ENCODE measurements around the gene UBP1.
A peak's percentile ranks its signal among the peaks of the same experiment; 100 is the strongest.
"Not testable (repeated sequence)": the region's sequence is repeated elsewhere in the genome, so short reads cannot be mapped to it uniquely, and the experiment has no call there.

Gene UBP1

DNA sequence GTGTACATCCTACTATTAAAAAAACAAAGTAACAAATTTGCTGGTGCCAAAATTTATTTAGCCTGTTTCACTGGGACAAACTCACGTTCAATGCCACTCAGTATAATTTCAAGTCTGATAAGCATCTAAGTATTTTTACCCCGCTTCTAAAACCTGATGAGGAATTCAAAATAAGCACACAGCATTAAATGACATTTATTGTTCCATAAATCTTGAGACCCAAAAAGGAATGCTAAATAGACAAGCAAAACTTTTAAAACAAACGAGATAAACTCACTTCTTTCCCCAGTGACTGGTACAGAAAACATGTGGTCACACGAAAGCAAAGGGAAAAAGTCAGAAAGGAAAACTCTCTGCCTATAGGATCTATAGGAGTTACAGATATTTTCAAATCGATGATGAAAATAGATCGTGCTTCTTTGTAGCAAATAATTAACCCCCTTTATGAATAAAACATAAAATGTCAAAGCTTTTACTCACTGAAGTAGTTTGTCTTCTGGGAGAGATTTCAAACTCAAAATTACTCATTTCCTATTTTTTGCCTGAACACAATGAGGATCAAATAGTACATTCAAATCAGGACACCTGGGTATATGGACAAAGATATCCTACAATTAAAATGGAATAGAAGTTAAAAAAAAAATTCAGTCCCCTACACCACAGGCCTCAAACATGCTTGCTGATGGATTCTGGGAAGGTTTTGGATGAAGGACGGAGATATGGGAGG is 51.7 kb downstream of the UBP1 start:
- no peak for DNase-seq

DNA sequence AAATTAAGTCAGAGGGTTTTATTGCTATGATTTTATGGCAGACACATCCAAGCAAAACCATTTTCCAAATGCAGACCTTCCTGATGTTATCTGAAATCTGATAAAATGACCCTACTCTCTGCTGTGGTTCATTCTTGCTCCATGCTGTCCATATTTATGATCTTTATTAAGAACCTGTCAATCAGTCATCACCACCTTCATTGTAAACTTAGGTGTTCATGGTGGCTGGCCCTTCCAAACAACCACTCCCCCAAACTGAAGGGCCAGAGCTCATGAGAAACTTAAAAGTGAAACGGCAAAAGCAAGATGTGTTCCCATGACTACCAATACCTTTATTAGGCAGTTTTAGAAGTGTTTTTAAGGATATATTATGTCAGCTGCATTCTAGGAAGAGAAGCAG is 53.6 kb downstream of the UBP1 start:
- DNase-seq = no peak

DNA sequence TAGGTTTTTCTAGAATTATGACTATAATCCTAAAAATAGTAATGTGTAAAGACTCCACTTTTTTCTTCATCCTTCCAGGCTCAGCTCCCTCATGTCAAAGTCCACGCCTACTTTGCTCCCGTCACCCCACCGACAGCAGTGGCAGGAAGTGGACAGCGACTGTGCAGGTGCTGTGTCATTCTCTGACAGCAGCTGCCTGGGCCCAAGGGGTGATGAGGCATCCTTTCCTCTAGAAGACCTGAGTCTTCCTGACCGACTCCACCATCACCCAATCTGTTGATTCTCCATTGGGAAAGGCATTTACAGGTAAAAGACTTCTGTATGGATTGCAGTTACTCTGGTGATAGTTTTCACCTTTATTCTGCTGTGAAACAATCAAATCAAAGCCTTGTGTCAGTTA is 54.8 kb downstream of the UBP1 start:
- DNase-seq = peak; percentile 18

DNA sequence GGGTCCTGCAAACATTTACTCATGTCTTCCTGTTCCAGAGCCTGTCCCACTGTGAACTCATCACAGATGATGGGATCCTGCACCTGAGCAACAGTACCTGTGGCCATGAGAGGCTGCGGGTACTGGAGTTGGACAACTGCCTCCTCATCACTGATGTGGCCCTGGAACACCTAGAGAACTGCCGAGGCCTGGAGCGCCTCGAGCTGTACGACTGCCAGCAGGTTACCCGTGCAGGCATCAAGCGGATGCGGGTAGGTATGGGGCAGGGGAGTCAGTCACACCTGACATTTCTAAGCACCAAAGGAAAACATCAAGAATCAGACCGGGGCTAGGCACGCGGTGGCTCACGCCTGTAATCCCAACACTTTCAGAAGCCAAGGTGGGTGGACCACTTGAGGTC is 56.3 kb downstream of the UBP1 start:
- DNase-seq = no peak

DNA sequence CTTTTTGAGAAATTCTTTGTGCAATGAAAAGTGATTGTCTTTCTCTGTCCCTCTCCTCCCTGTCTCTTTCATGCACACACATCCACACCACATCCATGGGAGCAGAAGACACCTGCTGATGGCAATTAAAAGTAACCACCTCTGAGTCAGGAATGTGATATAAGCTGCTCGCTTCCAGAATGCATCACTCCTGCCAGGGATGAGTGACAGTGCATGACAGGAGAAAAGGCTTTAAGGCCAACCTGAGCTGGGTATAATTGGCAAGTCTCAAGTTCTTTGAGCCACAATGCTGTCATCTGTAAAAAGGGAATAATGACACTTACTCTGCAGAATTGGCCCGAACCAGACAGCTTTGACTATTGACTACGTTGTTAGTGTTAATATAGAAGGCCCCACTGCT is 59.6 kb downstream of the UBP1 start:
- no peak for DNase-seq

DNA sequence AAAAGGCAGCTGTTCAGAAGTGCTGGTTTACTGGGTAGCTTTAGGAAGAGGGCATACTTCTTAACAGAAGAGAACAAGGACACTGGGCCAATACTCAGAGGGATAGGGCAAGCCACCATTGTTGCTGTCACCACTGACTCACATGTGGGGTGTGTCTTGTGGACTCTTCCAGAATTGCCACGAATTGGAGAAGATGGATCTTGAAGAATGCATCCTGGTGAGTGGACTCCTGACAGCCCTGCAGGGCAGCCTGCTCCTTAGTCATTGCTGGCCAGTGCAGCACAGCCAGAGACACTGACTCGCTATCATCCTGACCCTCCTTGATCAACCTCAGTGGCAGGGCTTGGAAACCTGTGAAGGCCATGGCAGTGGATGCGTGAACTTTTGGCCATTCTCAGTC is 62.3 kb downstream of the UBP1 start:
- no peak for DNase-seq

DNA sequence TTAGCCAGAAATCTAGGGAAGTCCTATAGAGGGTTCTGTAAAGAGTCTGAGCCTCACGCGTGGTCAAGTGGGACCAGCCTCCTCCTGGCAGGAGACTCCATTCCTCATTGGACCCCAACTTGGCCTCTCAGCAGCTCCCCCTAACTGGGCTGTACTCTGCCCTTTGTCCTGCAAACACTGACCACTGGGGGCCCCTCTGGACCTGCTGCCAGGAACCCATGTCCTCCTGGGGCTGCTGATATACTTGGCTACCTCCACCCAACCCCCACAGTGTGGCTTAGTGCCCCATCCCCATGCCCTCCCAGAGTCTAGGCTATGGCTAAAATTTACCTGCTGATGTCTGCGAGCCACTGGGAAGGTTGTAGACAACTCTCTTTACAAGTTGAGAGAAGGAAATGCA is 62.7 kb downstream of the UBP1 start:
- DNase-seq = no peak

DNA sequence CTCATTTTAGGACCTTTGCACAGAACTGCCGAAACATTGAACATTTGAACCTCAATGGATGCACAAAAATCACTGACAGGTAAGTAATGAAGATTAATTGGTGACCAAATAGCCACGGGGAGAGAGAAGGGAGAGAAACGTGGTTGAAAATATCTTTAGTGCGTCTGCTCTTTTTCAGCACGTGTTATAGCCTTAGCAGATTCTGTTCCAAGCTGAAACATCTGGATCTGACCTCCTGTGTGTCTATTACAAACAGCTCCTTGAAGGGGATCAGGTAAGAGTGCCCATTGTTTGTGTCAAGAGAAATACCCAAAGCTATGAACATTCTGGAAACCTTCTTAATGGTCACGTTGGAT is 67.1 kb downstream of the UBP1 start:
- no peak for DNase-seq

DNA sequence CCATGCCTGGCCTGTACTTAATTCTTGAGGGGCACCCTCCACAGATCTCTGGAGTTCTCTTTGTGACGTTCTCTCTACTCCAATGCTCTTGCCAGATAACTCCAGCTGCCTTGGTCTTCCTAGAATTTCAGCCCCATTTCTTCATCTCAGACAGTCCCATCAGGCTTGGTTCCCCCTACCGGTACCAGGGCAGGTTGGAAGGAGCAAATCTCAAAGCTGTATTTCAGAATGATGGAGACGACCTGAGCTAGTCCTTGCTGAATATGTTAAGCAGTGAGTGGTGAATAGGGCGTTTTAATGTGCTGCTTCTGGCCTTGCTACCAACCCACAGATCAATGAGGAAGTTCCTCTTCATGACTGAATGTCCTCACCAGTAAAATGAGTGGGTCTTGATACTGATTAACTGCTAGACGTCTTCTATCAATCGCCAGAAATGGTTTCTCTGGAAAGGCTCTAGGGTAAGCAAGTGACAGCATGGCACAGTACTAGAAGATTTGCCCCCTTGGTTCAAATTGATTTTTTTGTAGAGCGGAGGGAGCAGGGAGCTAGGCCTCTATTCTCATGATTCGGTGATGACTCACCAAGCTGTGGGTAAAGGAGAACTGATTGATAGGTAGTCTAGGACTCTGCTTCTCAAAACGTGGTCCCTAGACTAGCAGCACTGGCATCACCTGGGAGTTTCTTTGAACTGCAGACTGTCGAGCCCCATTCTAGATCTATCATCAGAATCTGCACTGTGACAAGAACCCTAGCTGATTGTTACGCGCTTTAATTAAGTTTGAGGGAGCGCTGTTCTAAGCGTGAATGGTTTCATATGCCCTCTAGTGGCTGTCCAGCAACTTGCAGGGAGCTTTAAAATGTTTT is 67.8 kb downstream of the UBP1 start:
- DNase-seq = peak; percentile 59

DNA sequence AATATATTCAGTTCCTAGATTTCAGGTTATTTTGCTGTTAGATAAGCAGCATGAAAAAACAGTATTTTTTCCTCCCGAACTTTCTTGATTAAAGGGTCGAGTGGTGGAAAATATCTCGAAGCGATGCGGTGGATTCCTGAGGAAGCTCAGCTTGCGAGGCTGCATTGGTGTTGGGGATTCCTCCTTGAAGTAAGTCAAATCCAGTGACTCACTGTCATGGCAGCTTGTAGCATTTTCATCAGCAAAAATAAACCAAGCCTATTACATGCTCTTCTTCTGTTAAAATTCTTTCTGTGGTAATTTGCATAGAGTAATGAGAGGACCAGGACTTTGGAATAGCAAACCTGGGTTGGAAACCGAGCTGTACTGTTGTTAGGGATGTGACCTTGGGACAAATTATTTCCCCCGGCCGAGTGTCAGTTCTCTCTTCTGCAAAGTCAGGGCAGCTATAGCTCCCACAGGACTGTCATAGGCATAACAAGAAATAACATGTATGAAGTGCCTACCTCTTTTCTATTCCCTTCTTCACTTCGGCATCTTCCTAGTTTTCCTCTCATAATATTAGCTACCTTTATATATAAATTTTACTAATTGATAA is 75.6 kb downstream of the UBP1 start:
- no peak for DNase-seq

DNA sequence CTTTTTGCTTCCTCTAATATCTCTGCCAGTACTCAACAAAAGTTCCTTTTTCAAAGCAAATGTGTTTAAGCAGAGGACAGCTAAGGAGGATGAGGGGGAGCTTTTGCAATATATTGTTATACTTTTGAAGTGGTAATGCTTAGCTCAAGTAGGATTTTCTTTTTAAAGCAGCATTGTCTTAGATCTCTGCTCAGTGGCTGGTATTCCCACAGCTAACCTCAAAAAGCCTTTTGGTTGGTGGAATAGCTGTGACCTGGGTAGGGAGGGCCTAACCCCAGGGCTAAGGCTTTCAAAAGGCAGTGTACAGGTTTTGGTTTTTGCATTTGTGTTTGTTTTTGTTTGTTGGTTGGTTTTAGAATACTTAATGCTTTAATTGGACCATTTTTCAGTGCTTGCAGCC is 76.1 kb downstream of the UBP1 start:
- no peak for DNase-seq

DNA sequence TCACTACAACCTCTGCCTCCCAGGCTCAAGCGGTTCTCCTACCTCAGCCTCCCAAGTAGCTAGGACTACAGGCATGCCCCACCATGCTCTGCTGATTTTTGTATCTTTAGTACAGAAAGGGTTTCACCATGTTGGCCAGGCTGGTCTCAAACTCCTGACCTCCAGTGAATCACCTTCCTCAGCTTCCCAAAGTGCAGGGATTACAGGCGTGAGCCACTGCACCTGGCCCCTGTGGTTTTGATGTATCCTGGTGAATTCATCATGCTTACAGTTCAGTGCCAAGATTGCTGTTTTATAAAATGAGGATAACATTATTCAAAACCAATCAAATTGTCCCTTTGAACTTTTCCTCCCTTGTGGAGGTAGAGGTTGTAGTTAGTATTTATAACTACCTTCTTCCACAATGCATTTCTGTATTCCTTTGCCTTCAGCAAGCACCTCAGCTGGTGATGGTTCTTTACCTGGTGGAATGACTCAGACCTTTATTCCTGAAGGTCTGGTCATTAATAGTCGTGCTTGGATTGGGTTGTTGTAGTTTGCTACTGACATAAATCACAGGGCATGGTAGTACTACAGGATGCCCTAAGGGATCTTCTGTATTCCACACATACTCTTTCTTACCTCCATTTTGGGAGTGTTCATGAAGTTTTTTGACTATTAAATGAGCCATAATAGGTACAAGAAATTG is 76.9 kb downstream of the UBP1 start:
- no peak for DNase-seq

DNA sequence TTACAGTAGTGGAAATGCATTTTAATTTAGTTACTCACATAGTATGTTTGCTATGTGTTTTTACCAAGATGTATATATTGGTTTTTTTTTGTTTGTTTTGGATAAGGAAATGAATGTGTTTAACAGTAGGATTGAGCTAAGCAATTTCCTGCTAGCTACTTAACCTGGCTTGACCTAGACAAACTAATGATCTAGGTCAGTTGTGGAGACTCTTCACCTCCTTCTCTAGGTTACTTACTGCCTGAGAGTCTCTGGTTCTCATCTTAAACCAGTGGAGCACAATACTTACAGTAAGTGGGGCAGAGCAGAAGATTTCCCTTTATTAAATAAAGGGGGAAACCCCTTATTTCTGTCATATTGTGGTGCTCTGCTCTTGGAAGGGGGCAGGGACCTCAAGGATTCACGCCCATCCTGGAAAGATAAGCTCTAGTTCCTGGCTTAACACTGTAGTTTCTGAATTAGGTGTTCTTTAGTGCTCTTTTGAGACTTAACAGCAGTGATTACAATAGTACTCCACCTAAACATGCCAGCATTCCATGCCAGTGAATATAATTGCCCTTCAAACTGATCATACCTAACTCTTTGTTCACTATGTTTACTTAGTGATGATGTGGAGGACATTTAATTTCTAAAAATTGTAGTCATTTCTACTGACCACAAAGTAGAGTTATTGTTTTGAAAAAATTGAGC is 79.9 kb downstream of the UBP1 start:
- no peak for DNase-seq

DNA sequence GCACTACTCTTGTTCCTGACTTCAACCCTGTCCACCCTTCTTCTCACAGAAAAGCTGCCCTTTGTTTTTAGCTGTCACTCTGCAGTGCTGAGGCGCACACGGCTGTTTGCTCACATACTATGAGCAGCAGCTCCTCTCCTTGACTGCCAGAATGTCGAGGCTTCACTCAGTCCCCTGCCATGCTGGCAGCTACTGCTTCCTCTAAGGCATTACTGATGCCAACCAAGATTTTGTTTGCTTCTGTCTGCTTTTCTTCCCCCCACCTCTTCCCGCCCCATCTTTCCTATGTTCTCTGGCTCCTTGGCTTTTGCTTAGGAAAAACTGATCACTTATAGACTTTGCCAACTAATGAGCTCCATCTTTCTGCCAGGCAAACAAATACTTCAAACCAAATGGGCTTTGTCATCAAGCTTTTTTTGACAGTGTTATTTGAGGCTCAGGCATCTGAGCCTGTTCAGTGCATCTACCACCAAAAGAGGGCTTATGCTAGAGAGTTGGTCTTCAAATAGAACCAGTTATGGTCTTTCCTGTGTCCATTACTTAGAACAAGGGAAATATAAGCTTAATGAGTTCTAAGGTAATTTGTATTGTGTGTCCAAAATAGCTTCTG is 81.9 kb downstream of the UBP1 start:
- no peak for DNase-seq

DNA sequence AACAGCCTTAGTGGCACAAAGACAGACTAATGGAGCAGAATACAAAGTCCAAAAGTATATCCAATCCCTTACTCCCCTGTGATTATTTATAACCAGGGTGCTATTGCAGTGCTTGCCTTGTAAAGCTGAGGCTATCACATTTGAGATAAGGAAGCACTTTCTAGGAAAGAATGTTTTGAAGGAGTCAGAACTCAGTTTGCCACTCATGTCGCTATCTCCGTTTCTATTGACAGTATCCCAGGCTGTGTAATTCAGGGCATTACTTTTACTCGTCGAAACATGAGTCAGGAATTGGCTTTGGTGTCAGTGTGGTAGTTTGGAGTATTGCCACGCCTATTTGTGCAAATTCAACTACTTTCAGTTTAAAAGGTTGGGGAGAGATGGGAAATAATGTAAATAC is 84.6 kb downstream of the UBP1 start:
- DNase-seq = no peak

DNA sequence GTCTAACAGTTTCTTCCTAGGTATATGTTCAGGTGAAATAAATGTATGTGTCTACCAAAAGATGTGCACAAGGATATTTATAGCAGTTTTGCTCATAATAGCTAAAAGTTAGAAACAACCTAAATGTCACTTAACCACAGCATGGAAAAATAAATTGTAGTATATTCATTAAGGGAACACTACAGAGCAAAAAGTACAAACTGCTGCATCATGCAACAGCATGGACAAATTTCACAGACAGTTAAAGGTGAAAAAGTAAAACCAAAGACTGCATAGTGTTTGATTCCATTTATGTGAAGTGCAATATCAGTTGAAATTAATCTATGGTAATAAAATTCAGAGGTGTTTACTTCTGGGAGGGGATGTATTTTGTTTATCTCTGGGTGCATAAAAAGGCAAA is 100.4 kb downstream of the UBP1 start:
- no peak for DNase-seq

DNA sequence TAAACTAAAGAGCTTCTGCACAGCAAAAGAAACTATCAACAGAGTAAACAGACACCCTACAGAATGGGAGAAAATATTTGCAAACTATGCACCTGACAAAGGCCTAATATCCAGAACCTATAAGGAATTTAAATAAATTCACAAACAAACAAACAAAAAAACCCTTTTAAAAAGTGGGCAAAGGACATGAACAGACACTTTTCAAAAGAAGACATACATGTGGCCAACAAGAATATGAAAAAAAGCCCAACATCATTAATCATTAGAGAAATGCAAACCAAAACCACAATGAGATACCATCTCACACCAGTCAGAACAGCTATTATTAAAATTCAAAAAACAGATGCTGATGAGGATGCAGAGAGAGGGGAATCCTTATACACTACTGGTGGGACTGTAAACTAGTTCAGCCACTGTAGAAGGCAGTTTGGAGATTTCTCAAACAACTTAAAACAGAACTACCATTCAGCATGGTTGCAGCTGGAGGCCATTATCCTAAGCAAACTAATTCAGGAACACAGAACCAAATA is 101.2 kb downstream of the UBP1 start:
- DNase-seq = not testable (repeated sequence)

Measured in CD4-positive, alpha-beta T cell treated with Interleukin-10 for 1 hour (primary cell).